Upper lobe of left lung (tissue), 4 donors: Measurements from ENCODE around the gene CAMK2N1.

Experiments used
- CTCF ChIP-seq, 6 experiments: fragments of 450-650 bp in 4 of 6; fragments of 200-600 bp in 2 of 6; sonication (generic) in 2 of 6; IDR thresholded peaks; one replicate each; pipeline ENCODE4 v1.5.1; 2016 to 2019; ENCODE audit warnings: antibody characterized with exemption in 6 of 6
- EP300 ChIP-seq, 4 donors: sonication (generic); formaldehyde crosslinking; IDR thresholded peaks; one replicate each; pipeline ENCODE4 v1.5.1; 2017; ENCODE audit warnings: antibody characterized with exemption in 4 of 4, control low read depth in 2 of 4
- POLR2A ChIP-seq, 4 donors: fragments of 450-650 bp; IDR thresholded peaks; one replicate each; pipeline ENCODE4 v1.5.1; 2016 to 2017; ENCODE audit warnings: antibody characterized with exemption in 4 of 4, mild to moderate bottlenecking in 2 of 4

GRCh38 chr1:20493839-20494608 lies 8.0 kb upstream of the CAMK2N1 start:
- peak; percentile 93 to 97 (median 96) for TF ChIP-seq CTCF (IDR thresholded peaks at IDR 0.05)
- no peak for TF ChIP-seq EP300 (IDR thresholded peaks at IDR 0.05)
- no peak for TF ChIP-seq POLR2A (IDR thresholded peaks at IDR 0.05)
